GM19463 (cell line): ENCODE data around the gene DOCK9.
"Not testable (repeated sequence)": the region's sequence is repeated elsewhere in the genome, so short reads cannot be mapped to it uniquely, and the experiment has no call there.

Source experiments
- ATAC-seq: cut with Tn5 transposase; IDR thresholded peaks from one replicate; pipeline ENCODE4 v1.9.1; 2021; ENCODE audit warnings: mild to moderate bottlenecking, moderate library complexity; ENCODE audit not compliant: unreplicated experiment

Gene DOCK9

GRCh38 chr13:98754468-98754867, 223.4 kb downstream of the DOCK9 start:
- not testable (repeated sequence) for ATAC-seq

- ATAC-seq: no peak
These were observed 225.2 kb downstream of the DOCK9 start, which contains the start of gene SLC15A1 for GRCh38 chr13:98752467-98753290. SLC15A1 (minus strand) TSS chr13:98752672; CDS start chr13:98752598, 74 bp downstream.

GRCh38 chr13:98751861-98752466, 225.9 kb downstream of the DOCK9 start:
- no peak for ATAC-seq

- no peak for ATAC-seq
These were observed 226.5 kb downstream of the DOCK9 start for GRCh38 chr13:98751367-98751782.

GRCh38 chr13:98749501-98749900, 228.4 kb downstream of the DOCK9 start:
- ATAC-seq: no peak

GRCh38 chr13:98746968-98747367, 230.9 kb downstream of the DOCK9 start:
- ATAC-seq: no peak
